ENCODE results near the gene FZD8.

- TF ChIP-seq POLR2A (IDR thresholded peaks at IDR 0.05) (no peak), CTCF (IDR thresholded peaks at IDR 0.05) (no peak)
Observed at GRCh38 chr10:35657621-35658020, 15.5 kb upstream of the FZD8 start.
